HEK293 (cell line): Measurements from ENCODE around the gene ZNF611.

ENCODE experiments used
- CTCF ChIA-PET: fragments of 350-600 bp; formaldehyde crosslinking; extraction: SDS; loops from one replicate; lab custom pipeline; 2021; ENCODE audit warnings: antibody characterized with exemption; lab: Yijun Ruan, JAX
- POLR2A ChIA-PET: fragments of 300-600 bp; formaldehyde crosslinking; extraction: SDS; loops from one replicate; lab custom pipeline; 2020; ENCODE audit warnings: antibody characterized with exemption, inconsistent platforms; lab: Yijun Ruan, JAX
- H3K27ac ChIP-seq: fragments of 200-500 bp; sonication (Bioruptor generic); 2 replicates; pipeline ENCODE4 v1.5.1; 2014; ENCODE audit warnings: low read depth, low read length, control low read depth, inconsistent platforms; ENCODE audit errors: extremely low read depth
- H3K36me3 ChIP-seq, 2 experiments: fragments of 200-500 bp in 1 of 2; sonication (Bioruptor generic) in 1 of 2; 1 replicate in 1 of 2; 2 replicates in 1 of 2; pipeline ENCODE4 v1.5.1; 2014 to 2017; ENCODE audit warnings: inconsistent platforms in 2 of 2, low read length in 2 of 2; ENCODE audit not compliant: control insufficient read depth in 2 of 2, insufficient read depth in 1 of 2
- H3K4me1 ChIP-seq: fragments of 200-500 bp; sonication (Bioruptor generic); 2 replicates; pipeline ENCODE4 v1.5.1; 2014; ENCODE audit warnings: mild to moderate bottlenecking, low read length, inconsistent platforms; ENCODE audit not compliant: control insufficient read depth, insufficient read depth
- H3K4me3 ChIP-seq: 2 replicates; pipeline ENCODE4 v1.5.1; 2011; ENCODE audit warnings: low read depth, mild to moderate bottlenecking, control low read depth, low read length, moderate library complexity
- H3K9me3 ChIP-seq: fragments of 200-500 bp; sonication (Bioruptor generic); 2 replicates; pipeline ENCODE4 v1.5.1; 2014; ENCODE audit warnings: low read depth, low read length, inconsistent platforms; ENCODE audit not compliant: control insufficient read depth, insufficient read depth
- ATF2 ChIP-seq: fragments of 450-650 bp; formaldehyde crosslinking; IDR thresholded peaks from 2 replicates; pipeline ENCODE4 v1.5.1; 2016; ENCODE audit warnings: missing biosample characterization, missing genetic modification characterization, low read depth
- BCL11A ChIP-seq: fragments of 450-650 bp; formaldehyde crosslinking; IDR thresholded peaks from 2 replicates; pipeline ENCODE4 v1.5.1; 2016; ENCODE audit warnings: low read depth, missing biosample characterization, missing genetic modification characterization
- KLF9 ChIP-seq: fragments of 450-650 bp; formaldehyde crosslinking; IDR thresholded peaks from 2 replicates; pipeline ENCODE4 v1.5.1; 2016; ENCODE audit warnings: missing biosample characterization, missing genetic modification characterization, low read depth
- ZBTB26 ChIP-seq: fragments of 450-650 bp; formaldehyde crosslinking; optimal IDR thresholded peaks from 2 replicates; pipeline ENCODE3; 2016; ENCODE audit warnings: missing biosample characterization, mild to moderate bottlenecking, missing genetic modification characterization
- ZBTB44 ChIP-seq: fragments of 450-650 bp; IDR thresholded peaks from 2 replicates; pipeline ENCODE4 v1.5.1; 2018; ENCODE audit warnings: missing biosample characterization, mild to moderate bottlenecking, missing genetic modification characterization
- ZNF223 ChIP-seq: fragments of 450-650 bp; formaldehyde crosslinking; IDR thresholded peaks from 2 replicates; pipeline ENCODE4 v1.5.1; 2016; ENCODE audit warnings: missing biosample characterization, missing genetic modification characterization
- ZNF24 ChIP-seq: fragments of 450-650 bp; formaldehyde crosslinking; IDR thresholded peaks from 2 replicates; pipeline ENCODE4 v1.5.1; 2016; ENCODE audit warnings: missing biosample characterization, missing genetic modification characterization
- ZNF362 ChIP-seq: fragments of 450-650 bp; formaldehyde crosslinking; IDR thresholded peaks from 2 replicates; pipeline ENCODE4 v1.5.1; 2016; ENCODE audit warnings: missing biosample characterization, missing genetic modification characterization
- ZNF366 ChIP-seq: fragments of 450-650 bp; formaldehyde crosslinking; conservative IDR thresholded peaks from 2 replicates; pipeline ENCODE4 v1.5.1; 2016; ENCODE audit warnings: missing biosample characterization, missing genetic modification characterization
- ZNF391 ChIP-seq: fragments of 450-650 bp; formaldehyde crosslinking; IDR thresholded peaks from 2 replicates; pipeline ENCODE4 v1.5.1; 2016; ENCODE audit warnings: low read depth, missing biosample characterization, missing genetic modification characterization, borderline replicate concordance
- ZNF423 ChIP-seq: fragments of 450-650 bp; formaldehyde crosslinking; IDR thresholded peaks from 2 replicates; pipeline ENCODE4 v1.5.1; 2016; ENCODE audit warnings: missing biosample characterization, missing genetic modification characterization
- ZNF510 ChIP-seq: fragments of 450-650 bp; formaldehyde crosslinking; IDR thresholded peaks from 2 replicates; pipeline ENCODE4 v1.5.1; 2018; ENCODE audit warnings: mild to moderate bottlenecking, missing genetic modification characterization, missing biosample characterization; ENCODE audit not compliant: insufficient replicate concordance
- ZNF580 ChIP-seq: fragments of 450-650 bp; formaldehyde crosslinking; IDR thresholded peaks from 2 replicates; pipeline ENCODE4 v1.5.1; 2016; ENCODE audit warnings: missing biosample characterization, missing genetic modification characterization
- ZNF664 ChIP-seq: fragments of 450-650 bp; formaldehyde crosslinking; IDR thresholded peaks from 2 replicates; pipeline ENCODE4 v1.5.1; 2016; ENCODE audit warnings: missing biosample characterization, missing genetic modification characterization
- ZNF830 ChIP-seq: fragments of 450-650 bp; IDR thresholded peaks from 2 replicates; pipeline ENCODE4 v1.5.0; 2018; ENCODE audit warnings: missing biosample characterization, missing genetic modification characterization, low read depth, mild to moderate bottlenecking, moderate library complexity
- ZXDB ChIP-seq: fragments of 450-650 bp; formaldehyde crosslinking; IDR thresholded peaks from 2 replicates; pipeline ENCODE4 v1.5.1; 2016; ENCODE audit warnings: missing biosample characterization, missing genetic modification characterization
- TF ChIP-seq, protein P1 (sequence below): fragments of 450-650 bp; formaldehyde crosslinking; IDR thresholded peaks from 2 replicates; pipeline ENCODE4 v1.5.1; 2017; ENCODE audit warnings: missing biosample characterization, missing genetic modification characterization
- TF ChIP-seq, protein P2 (sequence below): fragments of 450-650 bp; formaldehyde crosslinking; IDR thresholded peaks from 2 replicates; pipeline ENCODE4 v1.5.1; 2017; ENCODE audit warnings: missing biosample characterization, mild to moderate bottlenecking, missing genetic modification characterization, moderate library complexity
- TF ChIP-seq, protein P3 (sequence below): fragments of 450-650 bp; formaldehyde crosslinking; IDR thresholded peaks from 2 replicates; pipeline ENCODE4 v1.5.1; 2017; ENCODE audit warnings: missing biosample characterization, missing genetic modification characterization

ZNF611 gene

GRCh38 chr19:52703917-52704316 is 30.9 kb downstream of the ZNF611 start:
- Histone ChIP-seq H3K9me3 (no peaks in the 10 kb centered on the region), H3K36me3 (peaks cover 0 to 24% of the 10 kb centered on the region in 2 experiments; a peak in 2 of 3 replicates), H3K4me3 (no peak overlapping the region), H3K4me1 (no peaks in the 10 kb centered on the region), H3K27ac (no peak overlapping the region)
- TF ChIP-seq ZBTB44 (tag by site-specific recombination) (no peak), ZNF362 (tag by site-specific recombination) (no peak), ZBTB26 (tag by site-specific recombination) (no peak), ZNF423 (tag by site-specific recombination) (no peak), KLF9 (tag by site-specific recombination) (no peak), ZNF223 (tag by site-specific recombination) (no peak), ZNF391 (tag by site-specific recombination) (no peak), BCL11A (tag by site-specific recombination) (no peak), ZNF366 (tag by site-specific recombination) (no peak), ZNF510 (tag by site-specific recombination) (no peak), ZNF24 (tag by site-specific recombination) (no peak), ZNF830 (tag by site-specific recombination) (no peak), ZNF580 (no peak), ZNF664 (no peak), ZXDB (tag by site-specific recombination) (no peak), ATF2 (tag by site-specific recombination) (no peak)
- TF ChIP-seq, protein P1, sequence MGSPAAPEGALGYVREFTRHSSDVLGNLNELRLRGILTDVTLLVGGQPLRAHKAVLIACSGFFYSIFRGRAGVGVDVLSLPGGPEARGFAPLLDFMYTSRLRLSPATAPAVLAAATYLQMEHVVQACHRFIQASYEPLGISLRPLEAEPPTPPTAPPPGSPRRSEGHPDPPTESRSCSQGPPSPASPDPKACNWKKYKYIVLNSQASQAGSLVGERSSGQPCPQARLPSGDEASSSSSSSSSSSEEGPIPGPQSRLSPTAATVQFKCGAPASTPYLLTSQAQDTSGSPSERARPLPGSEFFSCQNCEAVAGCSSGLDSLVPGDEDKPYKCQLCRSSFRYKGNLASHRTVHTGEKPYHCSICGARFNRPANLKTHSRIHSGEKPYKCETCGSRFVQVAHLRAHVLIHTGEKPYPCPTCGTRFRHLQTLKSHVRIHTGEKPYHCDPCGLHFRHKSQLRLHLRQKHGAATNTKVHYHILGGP (tag by site-specific recombination), result no peak
- TF ChIP-seq, protein P2, sequence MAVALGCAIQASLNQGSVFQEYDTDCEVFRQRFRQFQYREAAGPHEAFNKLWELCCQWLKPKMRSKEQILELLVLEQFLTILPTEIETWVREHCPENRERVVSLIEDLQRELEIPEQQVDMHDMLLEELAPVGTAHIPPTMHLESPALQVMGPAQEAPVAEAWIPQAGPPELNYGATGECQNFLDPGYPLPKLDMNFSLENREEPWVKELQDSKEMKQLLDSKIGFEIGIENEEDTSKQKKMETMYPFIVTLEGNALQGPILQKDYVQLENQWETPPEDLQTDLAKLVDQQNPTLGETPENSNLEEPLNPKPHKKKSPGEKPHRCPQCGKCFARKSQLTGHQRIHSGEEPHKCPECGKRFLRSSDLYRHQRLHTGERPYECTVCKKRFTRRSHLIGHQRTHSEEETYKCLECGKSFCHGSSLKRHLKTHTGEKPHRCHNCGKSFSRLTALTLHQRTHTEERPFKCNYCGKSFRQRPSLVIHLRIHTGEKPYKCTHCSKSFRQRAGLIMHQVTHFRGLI (tag by site-specific recombination), result no peak
- TF ChIP-seq, protein P3, sequence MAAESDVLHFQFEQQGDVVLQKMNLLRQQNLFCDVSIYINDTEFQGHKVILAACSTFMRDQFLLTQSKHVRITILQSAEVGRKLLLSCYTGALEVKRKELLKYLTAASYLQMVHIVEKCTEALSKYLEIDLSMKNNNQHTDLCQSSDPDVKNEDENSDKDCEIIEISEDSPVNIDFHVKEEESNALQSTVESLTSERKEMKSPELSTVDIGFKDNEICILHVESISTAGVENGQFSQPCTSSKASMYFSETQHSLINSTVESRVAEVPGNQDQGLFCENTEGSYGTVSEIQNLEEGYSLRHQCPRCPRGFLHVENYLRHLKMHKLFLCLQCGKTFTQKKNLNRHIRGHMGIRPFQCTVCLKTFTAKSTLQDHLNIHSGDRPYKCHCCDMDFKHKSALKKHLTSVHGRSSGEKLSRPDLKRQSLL (tag by site-specific recombination), result no peak
- ChIA-PET CTCF (interaction anchor here (0.6 kb wide), 1 partner anchor 39 kb away, joined by 3 read pairs; no protein-coding TSS in a partner anchor), POLR2A (no interaction called here)
